HG03045 (cell line): ENCODE results near the gene NFIX.

ENCODE experiments used
- ATAC-seq: cut with Tn5 transposase; IDR thresholded peaks from one replicate; pipeline ENCODE4 v1.9.1; 2021; ENCODE audit warnings: mild to moderate bottlenecking, moderate library complexity; ENCODE audit not compliant: unreplicated experiment

Gene NFIX

DNA sequence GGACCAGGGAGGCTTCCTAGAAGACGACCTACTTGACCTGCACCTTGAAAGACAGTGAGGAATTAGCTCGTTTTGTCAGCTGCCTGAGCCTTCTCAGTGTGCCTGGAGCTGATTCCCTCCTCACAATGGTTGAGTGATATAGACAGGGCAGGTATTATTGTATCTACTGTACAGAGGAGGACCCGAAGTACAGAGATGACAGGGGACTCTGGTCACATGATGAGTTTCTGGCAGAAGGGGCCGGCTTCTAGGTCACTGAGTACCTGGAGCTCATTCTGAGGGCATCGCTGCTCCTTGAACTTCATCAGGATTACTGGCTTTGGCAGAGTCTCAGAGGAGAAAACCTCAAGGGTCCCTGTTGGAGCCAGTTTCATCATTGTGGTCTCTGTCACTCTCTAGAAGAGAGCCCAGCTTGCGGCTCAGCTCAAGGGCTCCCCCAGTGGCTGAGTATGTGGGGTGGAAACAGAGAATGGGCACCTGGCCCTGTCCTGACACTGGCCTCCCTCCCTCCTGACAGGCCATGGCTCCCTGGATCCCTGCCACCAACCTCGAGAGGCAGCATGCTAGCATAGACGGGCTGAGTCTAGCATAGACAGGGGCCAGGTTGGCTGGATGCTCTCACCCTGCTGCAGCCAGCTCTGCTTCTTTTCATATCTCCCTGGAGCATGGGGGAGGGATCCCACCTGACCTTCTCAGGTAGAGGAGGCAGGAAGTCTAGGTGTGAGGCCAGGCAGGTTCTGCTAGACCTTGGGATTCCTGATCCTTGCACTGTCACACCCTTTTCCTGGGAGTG lies 38.7 kb downstream of the NFIX start:
- no peak for ATAC-seq

DNA sequence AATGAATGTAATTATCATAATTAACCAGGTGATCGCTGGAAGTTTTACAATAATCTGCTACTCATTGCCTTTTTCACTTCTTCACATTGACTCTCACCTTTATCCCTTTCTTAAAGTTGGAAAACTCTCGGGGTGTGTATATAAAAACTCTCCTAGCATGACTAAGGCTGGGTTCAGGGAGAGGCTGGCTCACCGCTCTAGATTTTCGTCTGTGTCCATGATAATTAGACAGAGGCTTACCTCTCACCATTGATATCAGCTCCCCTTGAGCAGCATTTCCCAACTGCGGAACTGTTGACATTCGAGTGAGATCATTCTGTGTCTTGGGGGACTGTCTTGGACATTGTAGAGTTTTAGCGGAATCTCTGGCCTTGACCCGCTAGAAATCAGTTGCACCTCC lies 39.4 kb downstream of the NFIX start:
- no peak for ATAC-seq

DNA sequence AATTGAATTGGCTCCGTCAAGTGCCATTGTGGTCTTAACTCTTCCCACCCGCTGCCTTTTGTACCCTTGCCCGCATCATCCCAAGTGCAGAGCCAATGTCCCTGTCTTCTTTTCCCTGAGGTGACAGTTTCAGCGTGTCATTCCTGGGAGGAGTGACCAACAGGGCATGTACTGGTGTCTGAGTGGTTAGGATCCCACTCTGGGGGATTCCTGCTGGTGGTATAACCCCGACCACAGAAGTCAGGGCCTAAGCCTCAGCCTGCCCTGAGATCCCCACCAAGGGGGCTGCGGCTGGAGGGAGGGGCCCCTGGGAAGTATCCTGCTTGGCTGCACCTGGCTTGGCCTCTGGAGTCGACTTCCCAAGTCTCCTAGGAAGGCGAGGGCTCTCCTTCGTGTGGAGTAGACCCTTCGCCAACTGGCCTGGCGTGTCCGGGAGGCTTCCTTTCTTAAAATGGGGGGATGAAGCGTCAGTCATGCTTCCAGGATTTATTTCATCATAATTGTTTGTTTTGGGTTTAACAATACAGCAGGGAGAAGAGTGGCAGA lies 40.6 kb downstream of the NFIX start:
- no peak for ATAC-seq

DNA sequence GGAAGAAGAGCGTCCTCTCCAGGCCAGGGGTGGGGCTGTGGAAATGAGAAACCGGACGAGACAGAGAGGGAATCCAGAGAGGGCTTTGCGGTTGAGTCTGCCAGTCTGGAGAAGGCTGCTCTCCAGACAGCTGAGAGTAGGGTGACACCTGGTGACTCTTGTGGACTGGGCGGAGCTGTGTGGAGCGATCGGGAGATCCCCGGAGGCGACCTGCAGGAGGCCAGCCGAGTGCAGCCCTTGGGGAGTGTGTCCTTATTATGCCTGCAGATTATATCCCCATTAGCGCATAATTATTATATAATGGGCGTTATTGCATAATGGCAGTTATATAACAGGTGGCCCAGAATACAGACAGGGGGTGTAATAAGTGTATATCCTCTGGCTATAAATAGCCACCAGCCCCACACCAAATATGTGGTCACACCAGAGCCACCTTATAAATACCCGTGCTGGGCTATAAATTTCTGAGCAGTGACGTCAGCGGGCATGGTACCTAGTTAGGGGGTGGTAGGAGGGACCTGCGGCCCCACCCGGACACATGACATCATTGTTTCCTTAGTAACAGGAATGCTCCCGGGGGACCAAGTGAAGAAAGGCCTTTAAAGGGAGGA lies 41.2 kb downstream of the NFIX start:
- ATAC-seq, result no peak

DNA sequence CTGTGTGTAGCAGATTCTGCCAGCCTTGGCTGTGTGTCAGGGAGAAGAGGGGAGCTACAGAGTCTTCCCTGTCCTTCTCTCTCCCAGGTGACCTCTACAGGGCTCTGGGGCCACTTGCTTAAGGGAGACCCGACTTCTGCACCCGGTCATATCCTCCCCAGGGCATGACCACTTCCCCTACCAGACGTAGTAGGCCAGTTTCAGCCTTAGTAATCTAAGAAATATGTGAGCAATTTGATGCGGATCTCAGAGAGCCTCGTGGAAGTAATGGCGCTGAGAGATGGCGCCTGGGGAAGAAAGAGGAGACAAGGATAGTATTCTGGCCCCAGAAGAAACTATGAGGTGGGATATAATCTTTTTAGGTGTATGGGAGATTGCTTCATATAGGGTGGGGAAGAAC lies 41.9 kb downstream of the NFIX start:
- no peak for ATAC-seq

DNA sequence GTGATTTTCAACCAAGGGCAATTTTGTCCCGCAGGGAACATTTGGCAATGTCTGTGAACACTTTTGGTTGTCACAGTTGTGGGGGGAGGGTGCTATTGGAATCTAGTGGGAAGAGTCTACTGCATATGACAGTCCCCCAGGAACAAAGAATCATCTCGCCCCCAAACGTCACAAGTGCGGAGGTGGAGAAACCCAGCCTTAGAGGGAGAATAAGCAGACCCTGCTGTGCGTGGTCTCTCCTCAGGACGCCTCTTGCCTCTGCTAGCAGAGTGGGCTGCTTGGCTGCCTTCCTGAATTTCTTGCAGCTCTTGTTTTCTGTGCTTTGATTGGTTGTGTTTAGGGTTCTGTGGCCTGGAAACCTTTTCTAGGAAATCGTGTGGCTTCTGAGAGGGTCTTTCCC lies 42.5 kb downstream of the NFIX start:
- no peak for ATAC-seq

DNA sequence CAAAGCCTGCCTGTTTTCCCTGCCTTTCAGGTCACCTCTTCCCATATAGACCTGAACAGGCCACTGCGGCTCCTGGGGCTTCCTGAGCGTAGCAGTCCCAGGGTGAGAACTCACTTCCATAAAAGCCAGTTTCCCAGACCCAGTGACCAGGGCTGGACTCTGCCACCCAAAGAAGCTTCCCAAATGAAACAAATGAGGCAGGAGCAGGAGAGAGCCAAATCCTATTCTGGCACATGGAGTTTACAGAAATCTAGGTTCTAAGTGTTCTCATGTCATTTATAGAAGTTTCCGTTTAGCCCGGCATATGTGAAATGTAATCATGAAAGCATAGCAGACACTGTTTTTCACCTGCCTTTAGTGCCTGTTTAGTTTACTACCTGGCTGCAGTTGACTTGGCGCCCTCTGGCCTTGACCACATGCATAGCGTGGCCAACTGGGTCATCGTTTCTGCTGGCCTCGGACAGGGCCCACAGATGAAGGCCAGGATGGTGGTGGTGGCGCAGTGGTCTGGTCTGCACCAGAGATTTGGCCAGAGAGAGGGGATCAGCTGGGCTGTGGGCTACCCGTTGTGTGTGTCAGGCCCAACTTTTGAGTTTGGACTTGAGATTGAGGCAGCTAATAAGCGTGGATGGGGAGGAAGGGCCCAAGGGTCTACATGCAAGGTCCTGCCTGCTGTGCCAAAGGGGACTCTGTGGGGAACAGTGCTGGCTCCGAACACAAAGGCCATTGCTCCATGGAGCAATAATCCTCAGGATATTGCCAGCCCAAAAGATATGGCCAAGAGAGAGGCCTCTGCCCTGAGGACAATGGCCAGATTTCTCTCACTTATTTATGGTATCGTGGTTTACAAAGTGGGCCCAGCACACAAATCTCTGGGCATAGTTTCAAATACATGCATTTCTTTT lies 43.3 kb downstream of the NFIX start:
- ATAC-seq, result no peak

DNA sequence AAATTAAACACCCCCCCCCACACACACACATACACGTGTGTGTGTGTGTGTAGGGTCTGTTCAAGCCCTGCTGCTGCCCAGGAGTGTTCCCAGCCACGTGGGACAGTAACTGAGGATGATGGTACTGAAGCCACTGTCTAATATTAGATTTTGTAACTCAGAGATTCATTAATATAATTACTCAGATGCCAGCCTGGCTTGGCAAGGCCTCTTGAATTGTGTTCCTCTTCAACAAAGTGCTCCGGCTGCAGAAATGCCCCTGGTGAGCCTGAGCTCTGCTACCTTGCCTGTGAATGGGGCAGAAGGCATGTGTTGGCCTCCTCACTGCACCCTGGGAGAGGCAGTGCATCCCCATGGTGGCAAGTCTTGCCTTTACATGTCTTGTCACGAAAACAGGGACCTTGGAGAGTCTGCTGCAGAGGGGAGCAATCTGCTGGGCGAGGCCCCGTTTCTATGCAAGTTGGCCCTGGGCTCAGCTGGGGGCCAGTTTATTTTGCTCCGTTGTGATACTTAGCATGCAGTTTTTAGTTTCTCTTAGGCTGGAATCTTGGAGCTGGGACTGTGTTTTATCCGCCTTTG lies 44.0 kb downstream of the NFIX start:
- ATAC-seq, result no peak

DNA sequence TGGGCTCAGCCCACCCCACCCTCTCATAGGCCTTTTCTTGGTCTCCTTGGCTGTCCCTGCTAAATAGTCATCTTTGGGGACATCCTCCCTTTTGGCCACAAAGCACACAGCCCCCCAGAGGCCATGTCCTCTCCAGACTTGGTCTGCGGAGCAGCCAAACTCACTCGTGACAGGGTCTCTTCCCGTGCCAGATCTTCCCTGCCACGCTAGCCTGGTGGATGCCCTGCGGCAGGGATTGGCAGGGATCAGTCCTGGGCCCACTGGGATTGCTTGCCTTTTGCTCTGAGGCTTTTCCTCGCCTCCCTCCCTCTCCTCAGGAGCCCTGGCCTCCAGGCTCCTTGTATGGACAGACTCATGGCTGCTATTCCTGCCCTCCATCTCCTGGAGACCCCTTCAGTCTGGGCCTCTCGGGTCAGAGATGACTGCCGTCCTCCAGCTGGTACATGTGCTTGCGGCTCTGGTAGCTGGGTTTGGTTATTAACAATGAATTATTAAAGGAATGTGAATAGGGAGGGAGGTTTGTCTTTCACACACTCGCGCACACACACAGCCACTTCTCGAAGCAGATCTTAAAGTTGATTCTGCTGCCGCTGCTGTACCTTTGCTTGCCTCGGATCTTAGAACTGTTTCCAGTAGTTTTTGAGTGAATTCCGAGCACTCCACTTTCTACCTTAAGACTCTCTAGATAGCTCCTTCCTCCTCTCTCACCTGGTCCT lies 45.1 kb downstream of the NFIX start:
- ATAC-seq, result no peak

DNA sequence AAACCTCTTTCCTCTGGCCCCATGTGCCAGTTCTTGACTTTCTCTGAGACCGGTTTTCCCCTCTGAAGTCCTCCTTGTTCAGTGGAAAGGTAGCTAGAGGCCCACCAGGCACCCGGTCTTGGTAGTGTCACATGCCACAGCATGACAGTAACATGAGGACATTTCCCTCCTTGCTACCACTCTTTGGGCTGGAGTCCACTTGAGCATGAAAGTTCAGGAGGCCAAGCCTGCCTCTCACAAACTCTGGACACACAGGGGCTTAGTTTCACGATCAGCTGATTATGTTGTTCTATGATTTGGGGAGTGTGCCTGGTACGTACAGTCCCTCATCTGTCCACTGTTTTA lies 45.6 kb downstream of the NFIX start:
- no peak for ATAC-seq

DNA sequence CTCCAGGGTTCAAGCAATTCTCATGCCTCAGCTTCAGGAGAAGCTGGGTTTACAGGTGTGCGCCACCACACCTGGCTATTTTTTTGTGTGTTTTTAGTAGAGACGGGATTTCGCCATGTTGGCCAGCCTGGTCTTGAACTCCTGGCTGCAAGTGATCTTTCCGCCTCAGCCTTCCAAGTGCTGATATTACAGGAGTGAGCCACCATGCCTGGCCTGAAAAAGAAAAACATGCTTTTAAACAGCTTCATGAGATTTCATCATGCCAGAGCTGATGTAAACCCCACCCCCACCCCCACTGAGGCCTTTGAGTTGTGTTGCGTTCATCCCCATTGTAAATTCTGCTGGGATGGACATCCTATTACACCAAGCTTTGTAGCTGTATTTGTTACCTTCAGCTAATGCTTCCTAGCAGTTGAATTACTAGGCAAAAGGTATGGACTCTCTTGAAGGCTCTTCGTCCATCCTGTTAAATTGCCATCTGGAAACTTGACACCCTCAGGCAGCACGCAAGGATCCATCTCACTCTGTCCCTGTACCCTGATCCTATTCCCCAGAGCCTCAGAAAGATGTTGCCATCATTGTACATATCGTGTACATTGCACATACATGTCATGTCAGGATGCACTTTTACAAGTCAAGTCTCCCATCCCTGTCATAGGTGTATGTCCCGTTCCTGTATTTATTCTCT lies 47.3 kb downstream of the NFIX start:
- ATAC-seq, result no peak

DNA sequence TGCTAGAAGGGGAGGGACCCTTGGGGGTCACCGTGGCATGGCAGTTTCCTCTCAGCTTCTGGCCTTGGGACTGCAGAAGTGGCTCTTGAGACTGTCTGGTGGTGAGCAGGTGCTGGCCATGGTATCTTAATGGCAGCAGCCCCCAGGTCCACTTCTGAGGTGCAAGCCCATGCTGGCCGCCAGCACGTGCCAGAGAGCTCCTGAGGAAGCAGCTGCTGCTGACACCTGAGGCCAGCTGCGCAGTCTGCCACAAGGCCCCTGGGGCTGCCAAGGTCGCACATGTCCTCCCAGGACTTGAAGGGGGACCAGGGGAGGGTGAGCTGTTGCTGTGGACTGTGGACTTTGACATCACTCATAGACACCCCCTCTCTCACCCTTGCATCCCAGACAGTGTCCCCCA lies 48.0 kb downstream of the NFIX start:
- no peak for ATAC-seq

DNA sequence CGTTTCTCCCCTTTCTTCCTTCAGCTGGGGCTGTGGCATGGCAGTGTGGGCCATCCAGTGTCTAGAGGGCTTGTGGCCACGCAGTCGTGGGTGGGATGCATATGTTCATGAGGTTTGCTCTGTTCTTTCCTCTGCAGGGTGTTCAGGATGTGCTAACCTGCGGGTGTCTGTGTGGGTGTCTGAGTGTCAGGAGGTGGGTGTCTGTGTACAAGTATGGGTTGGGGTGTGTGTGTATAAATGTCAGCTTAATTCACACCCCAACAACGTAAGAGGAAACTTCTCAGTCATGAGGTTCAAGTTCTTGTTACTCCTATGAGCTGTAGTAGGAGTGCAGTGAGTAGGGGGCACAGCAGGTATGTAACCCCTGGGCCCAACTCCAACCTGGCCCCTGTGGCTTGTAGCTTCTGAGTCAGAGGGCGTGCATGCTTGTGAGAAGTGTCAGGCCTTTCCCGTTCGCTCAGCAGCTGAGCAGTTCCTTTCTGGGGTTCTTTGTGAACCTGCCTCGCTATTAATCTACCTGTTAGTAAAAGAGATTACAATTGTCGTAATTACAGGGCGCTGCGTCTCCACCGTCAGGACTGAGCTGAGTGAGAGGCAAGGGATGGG lies 49.1 kb downstream of the NFIX start:
- no peak for ATAC-seq

DNA sequence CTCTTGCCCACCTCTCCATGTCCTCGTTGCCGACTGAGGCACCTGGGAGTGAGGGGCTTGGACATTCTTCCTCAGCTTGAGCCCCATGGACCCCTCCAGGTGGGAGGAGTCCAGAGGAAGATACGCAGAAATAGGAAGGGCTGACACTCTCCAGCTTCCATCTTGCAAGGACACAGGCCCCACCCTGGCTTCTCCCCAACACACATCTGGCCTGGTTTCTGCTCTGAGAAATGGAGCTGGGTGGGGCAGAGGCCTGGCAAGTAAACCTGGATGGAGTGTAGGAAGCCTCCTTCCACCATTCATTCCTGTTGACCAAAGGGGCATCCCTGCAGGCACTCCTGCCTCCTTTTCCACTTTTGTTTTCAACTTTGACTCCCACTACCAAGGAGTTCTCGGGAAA lies 50.5 kb downstream of the NFIX start:
- no peak for ATAC-seq

DNA sequence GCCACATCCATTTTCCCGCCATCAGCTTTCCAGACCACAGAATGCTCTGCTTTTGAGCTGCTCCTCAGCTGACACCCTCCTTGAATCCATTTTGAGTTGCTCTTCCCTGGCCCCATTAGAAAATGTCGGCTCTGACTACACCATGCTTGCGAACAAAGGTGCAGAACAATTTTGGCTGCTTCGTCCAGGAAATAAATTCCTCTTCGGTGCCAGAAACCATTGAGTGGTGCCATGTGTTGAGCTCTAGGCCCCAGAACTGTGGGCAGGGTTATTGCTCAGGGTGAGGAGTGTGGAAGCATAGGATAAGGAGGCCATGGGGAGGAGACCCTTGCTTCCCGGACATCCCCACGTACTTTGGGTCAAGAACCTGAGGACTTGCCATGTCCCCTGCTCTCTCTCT lies 52.1 kb downstream of the NFIX start:
- ATAC-seq, result no peak

DNA sequence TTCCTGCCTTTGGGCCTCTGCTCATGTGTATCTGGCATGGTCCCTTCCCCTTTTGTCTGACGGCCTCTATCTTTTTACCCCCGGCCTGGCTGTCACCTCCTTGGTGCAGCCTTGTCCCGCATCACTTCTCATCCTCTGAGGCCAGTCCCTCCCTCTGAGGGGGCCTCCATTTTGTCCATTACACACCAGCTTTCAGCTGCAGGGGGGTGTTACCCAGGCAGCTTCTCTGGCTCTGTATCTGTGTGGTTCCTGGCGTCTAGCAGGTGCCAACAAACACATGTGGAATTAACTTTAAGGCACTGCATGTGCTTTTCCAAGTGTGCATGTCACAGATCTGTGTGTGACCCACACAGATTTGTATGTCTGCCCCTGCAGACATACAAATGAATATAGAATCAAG lies 55.0 kb downstream of the NFIX start:
- no peak for ATAC-seq

DNA sequence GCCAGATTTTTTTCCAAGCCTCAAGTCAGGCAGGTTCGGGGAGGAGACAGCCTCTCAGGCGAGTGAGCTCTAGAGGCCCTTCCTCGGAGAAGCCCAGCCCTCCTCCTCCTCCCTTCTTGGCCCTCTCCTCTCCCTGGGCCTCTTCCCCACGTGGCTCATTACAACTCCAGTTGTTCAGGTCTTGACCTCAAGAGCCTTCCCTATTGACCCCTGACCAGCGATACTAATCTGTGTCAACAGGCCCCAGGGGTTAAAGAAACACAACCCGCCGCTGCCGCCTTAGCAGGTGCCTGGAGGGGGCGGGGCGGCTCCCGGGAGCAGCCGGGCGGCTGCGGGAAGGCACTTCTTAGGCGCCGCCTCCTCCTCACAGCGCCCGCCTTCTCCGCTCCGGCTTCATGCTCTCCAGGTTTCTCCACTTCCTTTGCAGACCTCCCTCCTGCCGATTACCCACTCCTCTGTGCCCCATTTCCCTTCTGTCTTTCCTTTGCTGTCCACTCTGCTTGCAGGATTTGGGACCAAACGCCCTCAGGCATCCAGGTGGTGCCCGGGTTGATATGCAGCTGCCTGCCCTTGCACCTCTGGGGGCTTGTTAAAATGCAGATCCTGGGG lies 56.4 kb downstream of the NFIX start:
- no peak for ATAC-seq

DNA sequence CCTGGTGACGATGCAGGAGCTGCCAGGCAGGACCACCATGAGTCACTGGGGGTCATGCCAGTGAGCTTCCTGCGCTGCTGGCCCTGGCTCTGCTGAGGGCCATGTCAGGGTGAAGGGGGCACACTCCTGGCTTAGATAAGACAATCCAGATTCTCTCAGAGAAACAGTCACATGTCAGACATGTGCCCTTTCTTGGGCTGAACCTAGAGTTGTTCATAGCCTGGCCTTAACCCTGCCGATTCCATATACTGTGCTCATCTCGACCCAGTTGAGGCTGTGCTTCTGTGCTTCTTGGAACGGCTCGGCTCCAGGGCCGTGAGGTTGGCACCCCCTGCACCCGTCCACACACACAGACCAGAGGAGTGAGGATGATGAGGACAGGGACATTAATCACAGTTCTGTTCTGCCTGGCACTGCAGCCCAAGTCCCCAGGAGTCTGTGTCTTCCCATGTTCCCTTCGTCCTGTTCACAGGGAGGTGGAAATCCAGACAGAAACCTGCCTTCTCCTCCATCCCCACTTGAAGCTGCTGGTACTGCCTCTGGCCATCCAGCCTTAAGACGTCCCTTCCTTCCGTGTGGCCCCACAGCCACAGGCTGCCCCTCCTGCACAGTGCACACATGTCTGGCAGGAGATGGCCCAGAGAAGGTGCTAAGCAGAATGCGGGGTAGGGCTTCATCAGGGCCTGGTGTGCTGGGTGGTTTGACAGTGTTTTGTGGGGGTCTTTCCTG lies 57.3 kb downstream of the NFIX start:
- ATAC-seq, result no peak

DNA sequence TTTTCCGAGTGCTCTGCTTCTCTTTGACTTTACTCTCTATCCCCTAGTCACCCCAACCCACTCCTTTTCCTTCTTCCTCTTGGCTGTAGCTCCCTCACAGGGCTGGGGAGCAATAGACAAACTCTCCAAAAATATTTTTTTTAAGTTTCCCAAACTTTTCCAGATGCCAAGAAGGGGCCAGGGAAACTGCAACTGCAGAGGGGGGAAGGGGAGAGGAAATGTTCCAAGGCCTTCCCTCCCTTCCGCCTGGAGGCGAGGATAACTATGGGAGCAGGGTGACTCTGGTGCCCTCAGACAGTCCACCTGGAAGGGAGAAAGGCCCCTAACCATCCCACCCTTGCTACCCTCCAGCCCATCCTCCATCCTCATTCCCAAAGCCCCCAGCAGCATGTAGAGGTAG lies 58.0 kb downstream of the NFIX start:
- ATAC-seq, result no peak
